G401.6 (cell line): ENCODE results near the gene ILF3.
A peak's percentile ranks its signal among the peaks of the same experiment; 100 is the strongest.

Experiments used
- FAIRE-seq: peaks from 2 replicates; lab custom pipeline; 2012; peaks lifted over from hg19 to GRCh38; lab: Jason Lieb, UNC

Gene ILF3

DNA sequence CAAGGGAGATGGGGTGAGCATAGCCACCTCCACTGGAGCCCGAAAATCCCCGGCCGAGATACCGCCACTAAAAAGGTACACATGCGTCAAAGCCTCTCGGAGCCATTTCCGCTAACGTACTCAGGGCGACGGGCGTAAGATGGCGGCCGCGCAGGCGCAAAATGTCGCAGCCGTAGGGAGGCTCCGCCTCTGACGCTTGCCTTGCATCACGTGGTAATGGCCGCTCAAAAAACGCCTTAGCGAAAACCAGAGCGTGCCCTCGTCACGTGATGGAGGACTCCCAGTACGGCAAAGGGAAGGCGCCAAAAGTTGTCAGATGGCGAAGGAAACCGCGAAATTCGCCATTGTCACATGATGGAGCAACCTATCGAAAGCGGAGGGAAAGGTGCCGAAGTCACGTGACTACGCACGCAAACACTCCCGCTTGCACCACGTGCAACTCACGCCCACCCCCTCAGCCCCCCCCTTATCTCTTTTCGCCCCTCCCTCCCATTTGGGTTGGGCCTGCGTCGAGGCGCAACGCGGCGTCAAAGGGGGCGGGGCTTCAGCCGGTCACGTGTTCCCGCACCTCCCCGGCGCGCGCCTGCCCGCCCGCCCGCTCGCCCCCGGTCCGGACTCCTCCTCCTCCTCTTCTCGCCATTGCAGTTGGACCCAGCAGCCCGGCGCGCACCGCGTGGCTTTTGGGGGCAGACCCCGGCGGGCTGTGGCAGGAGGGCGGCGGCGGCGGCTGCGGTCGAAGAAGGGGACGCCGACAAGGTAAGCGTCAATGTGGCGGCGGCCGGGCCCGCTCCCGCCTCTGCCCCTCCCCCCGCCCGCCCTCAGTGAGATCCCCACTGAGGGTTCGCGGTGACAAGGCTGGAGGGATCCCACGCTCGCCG lies at the start of gene ILF3:
ILF3 (plus strand) TSS at position 615 of the 878 bp plus-strand sequence. CDS start 16,260 bp downstream, outside the sequence.
- FAIRE-seq: peak; percentile 98

DNA sequence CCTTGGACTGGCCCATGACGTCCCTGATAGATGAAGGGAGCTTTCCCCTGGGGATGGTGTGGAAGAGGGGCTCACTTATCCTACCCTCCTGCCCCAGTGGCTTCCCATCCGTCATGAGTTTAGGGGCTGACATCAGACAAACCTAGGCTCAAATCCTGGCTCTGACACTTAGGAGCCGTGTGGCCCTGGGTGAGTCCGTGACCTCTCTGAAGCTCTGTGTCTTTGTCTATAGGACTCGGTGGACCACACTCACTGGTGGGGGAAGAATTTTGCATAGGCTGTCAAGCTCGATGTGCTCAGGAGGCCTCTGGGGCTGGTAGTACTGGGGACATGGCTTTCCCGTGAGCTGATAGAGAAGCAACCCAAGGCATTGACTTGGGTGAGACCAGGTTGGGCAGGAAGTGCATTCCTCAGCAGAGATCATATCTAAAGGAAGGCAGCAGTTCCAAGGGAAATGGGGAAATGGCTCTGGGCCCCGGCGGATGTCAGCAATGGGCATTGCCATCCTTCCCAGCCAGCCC lies 49.6 kb upstream of the ILF3 start:
- FAIRE-seq: no peak

DNA sequence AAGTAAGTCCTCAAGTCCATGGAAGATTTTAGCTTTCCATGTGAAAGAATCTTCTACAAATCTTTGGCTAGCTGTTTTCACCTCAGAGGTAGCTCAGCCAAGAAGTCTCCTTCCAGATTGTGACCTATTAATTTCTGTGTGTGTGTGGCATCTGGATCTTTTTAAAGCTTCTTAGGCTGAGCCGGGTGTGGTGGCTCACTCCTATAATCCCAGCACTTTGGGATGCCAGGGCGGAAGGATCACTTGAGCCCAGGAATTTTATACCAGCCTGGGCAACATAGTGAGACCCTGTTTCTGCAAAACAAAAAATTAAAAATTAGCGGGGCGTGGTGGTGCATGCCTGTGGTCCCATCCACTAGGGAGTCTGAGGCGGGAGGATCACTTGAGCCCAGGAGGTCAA lies 42.2 kb upstream of the ILF3 start:
- no peak for FAIRE-seq

DNA sequence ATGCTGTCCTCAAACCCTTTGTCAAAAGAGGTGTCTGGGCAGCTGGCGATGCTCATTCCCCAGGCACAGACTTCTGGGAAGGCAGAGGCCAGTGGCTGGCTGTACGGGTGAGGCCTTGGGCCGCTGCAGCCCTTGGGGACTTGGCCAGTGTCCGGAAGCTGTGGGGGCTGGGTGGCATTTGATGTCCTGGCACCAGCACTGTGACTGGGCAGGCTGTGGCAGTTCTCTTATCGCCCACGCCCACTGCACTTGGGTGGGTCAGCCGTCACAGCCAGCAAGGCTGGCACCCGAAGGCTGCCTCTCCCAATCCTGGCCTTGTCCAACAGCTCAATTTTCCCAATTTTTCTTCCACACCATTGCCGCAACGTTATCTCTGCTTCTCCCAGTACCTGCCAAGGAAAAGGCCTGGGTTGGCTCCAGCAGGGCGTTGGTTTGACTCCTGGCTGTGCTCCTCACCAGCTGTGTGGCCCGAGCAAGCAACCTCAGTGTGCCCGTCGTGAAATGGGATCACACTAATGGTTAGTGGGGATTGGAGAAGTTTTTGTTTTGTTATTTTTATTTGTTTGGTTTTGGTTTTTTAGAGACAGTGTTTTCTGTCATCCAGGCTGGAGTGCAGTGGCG lies 41.5 kb upstream of the ILF3 start:
- FAIRE-seq: no peak

DNA sequence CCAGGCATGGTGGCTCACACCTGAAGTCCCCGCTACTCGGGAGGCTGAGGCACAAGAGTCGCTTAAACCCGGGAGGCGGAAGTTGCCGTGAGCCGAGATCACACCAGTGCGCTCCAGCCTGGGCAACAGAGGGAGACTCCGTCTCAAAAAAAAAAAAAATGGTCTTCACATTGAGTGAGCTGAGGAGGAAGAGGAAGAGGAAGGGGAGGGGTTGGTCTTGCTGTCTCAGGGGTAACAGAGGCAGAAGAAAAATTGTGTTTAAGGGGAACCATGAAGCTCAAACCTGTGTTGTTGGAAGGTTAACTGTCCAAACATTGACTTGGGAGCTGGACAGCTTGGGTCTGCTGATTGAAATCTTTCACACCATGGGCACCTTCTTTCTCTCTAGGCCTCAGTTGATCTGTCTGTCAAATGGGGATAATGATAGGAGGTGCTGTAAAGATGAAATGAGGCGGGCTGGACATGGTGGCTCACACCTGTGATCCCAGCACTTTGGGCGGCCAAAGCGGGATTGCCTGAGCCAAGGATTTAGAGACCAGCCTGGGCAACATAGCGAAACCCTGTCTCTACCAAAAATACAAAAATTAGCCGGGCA lies 38.6 kb upstream of the ILF3 start:
- FAIRE-seq: no peak

DNA sequence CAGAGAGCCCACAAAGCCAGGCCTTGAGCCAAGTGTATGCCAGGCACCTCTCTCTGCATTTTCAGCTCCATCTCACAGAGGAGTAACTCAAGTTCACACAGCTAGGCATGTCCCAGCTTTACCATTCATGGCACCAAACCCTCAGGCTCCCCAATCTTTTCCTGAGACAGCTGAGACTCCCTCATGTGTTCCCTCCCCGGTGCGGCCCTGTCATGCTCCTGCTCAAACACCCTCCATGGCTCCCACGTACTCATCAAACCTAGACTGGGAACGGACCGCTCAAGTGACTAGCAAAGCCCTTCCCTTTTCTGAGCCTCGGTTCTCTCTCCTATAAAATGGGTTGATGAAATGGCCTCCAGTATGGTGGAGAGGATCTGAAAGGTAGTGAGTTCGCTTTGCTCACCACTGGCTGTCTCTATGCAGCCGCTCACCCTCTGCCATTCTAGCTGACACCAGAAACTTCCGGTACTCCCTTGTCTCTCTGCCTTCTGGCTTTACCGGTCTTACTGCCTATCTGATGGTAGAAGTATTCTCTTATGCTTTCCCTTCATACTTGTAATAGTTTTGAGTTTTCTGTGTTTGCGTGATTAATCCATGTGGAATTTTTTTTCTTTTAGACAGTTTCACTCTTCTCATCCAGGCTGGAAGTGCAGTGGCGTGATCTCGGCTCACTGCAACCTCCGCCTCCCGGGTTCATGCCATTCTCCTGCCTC lies 36.6 kb upstream of the ILF3 start:
- no peak for FAIRE-seq

DNA sequence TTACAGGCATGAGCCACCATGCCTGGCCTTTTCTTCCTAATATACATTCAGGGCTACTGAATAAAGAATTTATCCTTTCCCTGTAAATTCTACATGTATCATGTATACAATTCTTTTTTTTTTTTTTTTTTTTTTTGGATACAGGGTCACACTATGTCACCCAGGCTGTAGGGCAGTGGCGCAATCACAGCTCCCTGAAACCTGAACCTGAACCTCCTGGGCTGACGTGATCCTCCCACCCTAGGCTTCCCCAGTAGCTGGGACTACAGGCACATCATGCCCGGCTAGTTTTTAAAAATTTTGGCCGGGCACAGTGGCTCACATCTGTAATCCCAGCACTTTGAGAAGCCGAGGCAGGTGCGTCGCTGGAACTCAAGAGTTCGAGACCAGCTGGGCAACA lies 35.3 kb upstream of the ILF3 start:
- no peak for FAIRE-seq

DNA sequence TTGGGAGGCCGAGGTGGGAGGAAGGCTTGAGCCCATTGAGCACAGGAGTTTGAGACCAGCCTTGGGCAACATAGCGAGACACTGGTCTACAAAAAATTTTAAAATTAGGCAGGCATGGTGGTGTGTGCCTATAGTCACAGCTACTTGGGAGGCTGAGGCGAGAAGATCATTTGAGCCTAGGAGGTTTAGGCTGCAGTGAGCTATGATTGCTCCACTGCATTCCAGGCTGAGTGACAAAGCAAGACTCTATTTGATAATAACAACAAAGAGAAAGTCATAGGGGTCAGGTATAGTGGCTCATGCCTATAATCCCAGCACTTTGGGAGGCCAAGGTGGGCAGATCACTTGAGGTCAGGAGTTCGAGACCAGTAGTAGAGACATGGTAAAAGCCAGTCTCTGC lies 33.4 kb upstream of the ILF3 start:
- FAIRE-seq: no peak

DNA sequence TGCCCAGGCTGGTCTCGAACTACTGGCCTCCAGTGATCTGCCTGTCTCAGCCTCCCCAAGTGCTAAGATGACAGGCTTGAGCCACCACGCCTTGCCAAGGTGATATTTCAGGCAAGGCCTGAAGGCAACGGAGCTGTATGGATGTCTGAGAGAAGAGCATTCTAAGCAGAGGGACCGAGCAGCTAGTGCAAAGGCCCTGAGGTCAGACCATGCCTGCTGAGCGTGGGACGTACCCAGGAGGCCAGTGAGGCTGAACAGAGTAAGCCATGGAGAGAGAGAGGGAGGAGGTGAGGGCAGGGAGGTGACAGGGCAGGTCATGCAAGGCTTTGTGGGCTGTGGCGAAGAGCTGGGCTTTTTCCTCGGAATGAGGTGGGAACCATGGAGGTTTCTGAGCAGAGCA lies 32.2 kb upstream of the ILF3 start:
- no peak for FAIRE-seq

DNA sequence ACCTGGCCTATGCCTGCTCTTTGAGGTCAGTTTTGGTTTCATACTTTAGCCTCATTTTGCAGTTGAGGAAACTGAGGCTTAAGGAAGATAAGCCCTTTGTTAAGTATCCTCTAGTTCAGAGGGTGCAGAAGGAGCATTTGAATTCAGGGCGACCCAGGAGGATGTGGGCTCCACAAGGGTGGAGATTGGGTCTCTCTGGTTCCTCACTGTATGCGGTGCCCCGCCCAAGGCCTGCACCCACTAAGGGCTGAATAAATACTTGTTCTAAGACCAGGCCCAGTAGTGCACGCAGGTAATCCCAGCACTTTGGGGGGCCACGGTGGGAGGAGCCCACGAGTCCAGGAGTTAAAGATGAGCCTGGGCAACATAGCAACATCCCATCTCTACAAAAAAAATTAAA lies 29.6 kb upstream of the ILF3 start:
- no peak for FAIRE-seq

DNA sequence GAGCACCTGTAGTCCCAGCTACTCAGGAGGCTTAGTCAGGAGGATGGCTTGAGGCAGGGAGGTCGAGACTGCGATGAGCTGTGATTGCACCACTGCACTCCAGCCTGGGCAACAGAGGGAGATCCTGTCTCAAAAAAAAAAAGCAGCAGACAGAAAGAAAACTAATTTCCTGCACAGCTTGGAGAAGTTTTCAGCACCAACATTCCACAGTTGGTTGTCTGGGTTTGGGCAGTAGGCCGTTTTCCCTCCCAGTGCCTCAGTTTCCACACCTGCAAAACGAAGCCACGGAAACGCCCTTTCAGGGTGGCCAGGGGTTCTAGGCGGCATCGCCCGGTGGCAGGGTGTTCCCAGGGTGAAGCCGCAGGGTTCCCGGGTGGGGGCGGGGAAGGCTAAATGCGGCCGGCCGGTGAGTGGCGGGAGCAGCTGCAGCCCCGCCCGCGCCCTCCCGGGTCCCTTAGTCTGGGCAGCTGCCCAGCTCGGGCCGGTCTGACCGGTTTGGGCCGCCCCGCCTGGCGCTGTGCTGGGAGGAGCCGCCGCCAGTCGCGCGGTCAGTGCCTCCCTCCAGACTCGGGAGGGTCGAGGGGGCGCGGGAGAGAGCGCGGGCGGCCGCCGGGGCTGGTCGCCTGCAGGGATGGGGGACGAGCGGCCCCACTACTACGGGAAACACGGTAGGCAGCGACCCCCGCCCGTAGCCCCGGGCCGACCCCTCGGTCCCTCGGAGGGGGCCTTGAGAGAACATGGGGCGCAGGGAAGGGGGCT lies 29.0 kb upstream of the ILF3 start, which contains the start of gene SLC44A2:
SLC44A2 (plus strand) TSS at position 551 of the 759 bp plus-strand sequence; CDS start at position 632, 81 bp downstream.
- no peak for FAIRE-seq

DNA sequence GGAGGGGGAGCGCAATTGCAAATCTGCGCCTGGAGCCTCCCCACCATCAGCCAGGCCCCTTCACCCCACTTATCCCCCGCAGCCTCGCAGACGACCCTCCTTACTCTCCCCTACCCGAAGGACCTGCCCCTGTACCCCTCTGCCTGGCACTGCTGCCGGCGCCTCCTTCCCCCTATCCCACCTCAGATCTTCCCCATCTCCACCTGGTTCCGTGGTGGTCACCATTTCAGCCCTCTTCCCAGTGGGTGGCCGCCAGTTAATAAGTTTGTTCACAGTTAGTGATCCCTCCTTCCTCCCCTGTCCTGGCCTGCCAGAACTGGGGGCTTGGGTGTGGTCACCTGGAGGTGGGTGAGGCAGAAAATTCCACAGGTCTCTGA lies 28.4 kb upstream of the ILF3 start:
- no peak for FAIRE-seq

DNA sequence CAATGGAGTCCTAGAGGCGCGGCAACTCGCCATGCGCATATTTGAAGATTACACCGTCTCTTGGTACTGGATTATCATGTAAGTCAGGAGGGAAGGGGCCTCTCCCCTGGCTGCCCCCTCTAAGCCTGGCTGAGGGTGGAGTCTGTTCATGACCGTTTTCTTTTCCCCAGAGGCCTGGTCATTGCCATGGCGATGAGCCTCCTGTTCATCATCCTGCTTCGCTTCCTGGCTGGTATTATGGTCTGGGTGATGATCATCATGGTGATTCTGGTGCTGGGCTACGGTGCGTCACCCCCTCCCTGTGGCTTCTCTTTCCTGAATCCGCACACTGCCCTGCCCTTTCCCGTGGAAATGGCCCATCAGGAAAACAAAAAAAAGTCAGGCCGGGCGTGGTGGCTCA lies 22.3 kb upstream of the ILF3 start:
- no peak for FAIRE-seq

DNA sequence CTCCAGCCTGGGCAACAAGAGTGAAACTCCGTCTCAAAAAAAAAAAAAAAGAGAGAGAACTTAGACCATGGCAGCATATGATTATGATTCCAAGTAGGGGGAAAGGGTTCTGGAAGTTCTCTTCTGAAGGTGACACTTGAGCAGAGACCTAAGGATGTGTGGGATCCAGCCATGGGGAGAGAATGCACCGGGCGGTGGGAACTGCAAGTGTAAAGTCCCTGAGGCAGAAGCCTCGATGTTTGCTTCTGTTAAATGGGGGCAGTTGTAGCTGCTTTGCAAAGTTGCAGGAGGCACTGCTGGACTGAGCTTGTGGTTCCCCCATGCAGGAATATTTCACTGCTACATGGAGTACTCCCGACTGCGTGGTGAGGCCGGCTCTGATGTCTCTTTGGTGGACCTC lies 19.7 kb upstream of the ILF3 start:
- FAIRE-seq: no peak

DNA sequence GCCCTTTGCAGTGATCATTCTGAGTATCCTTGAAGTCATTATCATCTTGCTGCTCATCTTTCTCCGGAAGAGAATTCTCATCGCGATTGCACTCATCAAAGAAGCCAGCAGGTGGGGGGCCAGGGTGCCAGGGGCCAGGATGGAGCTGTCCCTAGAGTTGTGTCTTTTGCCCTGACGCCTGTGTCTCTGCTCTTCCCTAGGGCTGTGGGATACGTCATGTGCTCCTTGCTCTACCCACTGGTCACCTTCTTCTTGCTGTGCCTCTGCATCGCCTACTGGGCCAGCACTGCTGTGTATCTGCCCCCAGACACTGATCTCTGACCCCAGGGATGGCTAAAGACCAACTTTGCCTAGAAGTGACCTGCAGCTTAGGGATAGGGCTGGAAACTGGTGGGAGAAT lies 19.2 kb upstream of the ILF3 start:
- no peak for FAIRE-seq

DNA sequence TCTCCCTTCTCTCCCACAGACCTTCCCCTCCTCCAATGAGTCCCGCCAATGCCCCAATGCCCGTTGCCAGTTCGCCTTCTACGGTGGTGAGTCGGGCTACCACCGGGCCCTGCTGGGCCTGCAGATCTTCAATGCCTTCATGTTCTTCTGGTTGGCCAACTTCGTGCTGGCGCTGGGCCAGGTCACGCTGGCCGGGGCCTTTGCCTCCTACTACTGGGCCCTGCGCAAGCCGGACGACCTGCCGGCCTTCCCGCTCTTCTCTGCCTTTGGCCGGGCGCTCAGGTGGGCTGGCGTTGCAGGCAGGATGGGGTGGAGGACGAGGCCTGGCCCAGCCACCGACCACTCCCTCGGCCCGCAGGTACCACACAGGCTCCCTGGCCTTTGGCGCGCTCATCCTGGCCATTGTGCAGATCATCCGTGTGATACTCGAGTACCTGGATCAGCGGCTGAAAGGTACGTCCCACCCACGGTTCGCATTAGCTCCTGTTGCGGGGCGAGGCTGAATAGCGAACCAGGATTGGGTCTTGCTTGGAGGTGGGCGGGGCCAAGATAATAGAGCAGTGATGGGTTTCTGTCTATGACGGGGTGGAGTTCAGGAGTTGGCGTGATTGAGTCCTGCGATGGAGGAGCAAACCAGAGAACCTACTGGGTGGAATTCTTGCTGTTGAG lies 17.7 kb upstream of the ILF3 start:
- FAIRE-seq: no peak

DNA sequence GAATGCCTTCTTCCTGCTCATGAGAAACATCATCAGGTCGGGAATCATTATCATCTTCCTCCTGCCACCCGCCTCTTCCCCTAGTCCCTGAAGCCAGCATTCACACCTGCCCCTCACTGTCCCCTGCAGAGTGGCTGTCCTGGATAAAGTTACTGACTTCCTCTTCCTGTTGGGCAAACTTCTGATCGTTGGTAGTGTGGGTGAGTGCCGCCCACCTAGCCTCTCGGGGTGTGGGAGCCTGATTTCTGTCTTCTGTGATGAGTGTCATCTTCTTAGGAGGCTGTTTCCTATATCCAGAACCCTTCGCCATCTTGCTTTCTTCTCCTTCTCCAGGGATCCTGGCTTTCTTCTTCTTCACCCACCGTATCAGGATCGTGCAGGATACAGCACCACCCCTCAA lies 16.3 kb upstream of the ILF3 start:
- FAIRE-seq: no peak

DNA sequence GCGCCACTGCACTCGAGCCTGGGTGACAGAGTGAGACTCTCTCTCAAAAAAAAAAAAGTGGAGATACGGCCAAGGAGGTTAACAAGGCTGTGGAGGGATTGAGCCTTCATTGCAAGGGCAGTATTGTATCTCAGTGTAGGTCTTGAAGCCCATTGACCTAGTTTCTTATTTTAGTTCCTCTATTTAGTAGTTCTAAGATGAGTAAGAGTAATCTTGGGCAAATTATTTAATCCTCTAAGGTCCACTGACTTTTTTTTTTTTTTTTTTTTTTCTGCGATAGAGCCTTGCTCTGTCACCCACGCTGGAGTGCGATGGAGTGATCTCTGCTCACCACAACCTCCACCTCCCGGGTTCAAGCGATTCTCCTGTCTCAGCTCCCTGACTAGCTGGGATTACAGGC lies 14.3 kb upstream of the ILF3 start:
- no peak for FAIRE-seq

DNA sequence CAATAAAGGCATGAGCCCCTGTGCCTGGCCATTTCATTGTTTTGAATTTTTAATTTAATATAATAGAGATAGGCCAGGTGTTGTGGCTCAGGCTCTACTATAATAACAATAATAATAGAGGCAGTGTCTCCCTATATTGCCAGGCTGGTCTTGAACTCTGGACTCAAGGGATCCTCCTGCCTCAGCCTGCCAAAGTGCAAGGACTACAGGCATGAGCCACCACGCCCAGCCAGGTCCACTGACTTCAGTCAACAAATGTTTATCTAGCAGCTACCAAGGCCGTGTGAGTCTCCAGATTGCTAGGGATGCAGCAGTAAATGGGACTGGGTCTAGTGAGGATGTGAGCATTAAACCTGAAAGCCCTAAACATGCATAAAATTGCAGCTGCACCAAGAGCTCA lies 13.8 kb upstream of the ILF3 start:
- no peak for FAIRE-seq

DNA sequence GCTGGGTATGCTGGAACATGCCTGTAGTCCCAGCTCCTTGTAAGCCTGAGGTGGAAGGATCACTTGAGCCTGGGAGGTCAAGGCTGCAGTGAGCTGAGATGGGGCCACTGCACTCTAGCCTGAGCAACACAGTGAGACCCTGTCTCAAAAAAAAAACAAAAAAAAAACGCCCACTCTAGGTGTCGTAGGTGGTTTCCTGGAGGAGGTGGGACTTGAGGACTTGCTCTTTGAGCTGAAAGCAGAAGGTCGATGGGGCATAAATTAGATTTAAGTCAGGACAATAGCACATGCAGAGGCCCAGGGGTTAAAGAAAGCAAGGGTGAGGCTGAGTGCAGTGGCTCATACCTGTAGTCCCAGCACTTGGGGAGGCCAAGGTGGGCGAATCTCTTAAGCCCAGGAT lies 12.9 kb upstream of the ILF3 start:
- no peak for FAIRE-seq

DNA sequence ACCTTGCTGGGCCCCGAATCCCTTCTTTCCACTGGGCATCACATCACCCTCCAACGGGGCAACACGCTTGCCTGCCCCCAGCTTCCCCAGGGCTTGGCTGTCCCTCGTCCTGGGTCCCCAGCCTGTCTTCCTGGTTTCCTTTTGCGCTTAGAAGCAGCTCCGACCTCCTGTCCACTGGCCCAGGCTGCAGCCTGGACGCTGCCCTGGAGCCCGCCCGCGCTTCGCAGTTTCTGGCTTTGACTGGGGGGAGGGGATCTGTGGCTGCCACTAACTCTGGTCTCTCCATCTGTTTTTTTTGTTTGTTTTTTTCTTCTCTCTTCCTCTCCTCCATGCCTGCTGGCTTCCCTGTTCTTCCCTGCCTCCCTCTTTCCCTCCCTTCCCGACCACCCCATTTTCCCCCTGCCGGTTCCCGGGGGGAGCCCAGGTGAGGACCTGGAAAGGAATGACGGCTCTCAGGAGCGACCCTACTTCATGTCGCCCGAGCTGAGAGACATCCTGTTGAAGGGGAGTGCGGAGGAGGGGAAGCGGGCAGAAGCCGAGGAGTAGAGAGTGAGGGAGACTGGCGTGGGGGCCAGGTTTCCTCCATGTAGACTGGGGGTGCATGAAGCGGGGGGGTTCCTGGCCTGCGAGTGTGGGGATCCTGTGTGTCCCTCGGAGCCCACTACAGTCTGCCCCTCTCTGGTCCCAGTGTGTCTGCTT lies 11.5 kb upstream of the ILF3 start:
- FAIRE-seq: no peak
